Hypothalamus (tissue), 51 donors: Measurements from ENCODE around the gene GFAP.

ENCODE experiments used
- DNase-seq, 51 donors: peaks; one replicate each; lab custom pipeline; 2025; lab: John Stamatoyannopoulos, UW

GFAP gene

DNA sequence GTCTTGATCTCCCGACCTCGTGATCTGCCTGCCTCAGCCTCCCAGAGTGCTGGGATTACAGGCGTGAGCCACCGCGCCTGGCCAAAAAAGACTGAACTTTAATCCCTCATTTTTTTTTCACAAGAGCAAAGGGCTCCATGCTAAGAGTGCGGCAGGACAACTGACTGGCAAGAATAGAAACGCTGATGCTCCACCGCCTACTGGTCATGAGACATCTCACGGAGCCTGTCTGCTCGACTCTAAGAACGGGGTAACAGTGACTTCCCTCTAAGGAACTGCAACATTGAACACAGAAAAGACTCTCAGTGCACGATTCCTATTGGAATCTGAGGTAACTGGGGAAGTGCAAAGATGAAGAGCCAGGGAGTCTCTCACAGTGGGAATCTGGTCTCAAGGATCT is 43.7 kb downstream of the GFAP start:
- peak in 1 of 51 donors; percentile 19 for DNase-seq

- DNase-seq, result no peak
Observed at GRCh38 chr17:44867841-44868240, 47.5 kb downstream of the GFAP start.

DNA sequence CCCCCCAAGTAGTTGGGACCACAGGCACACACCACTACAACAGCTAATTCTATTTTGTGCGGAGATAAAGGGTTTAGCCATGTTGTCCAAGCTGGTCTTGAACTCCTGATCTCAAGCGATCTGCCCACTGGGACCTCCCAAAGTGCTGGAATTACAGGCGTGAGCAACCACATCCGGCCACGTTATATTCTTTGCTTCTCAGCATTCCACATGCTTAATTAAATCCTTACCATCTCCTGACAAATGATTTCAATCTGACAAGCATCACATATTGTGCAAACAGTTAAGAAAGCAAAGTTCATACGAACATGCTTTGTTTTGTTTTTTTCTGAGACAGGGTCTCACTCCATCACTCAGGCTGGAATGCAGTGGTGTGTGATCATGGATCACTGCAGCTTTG is 49.4 kb downstream of the GFAP start:
- DNase-seq, result no peak

DNA sequence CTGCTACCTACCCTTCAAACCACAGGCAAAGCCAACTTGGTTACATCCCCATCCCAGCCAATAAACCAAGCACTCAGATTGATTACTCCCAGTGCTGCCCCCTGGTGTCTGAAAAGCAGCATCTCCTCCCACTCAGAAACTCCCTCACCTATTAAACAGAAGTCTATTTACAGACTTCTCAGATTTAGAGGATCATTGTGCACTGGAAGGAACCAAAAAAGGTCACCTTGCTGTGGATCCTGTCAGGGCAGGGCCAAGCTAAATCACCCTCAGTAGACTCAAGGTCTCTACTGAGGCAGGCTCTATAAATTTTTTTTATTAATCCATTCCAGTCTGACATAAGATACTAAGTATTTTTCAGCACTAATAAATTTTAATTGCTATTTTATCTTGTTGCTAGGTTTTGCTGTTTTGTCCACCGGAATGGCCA is 50.1 kb downstream of the GFAP start:
- DNase-seq, result peak in 39 of 51 donors; percentile 1 to 65 (median 26)

DNA sequence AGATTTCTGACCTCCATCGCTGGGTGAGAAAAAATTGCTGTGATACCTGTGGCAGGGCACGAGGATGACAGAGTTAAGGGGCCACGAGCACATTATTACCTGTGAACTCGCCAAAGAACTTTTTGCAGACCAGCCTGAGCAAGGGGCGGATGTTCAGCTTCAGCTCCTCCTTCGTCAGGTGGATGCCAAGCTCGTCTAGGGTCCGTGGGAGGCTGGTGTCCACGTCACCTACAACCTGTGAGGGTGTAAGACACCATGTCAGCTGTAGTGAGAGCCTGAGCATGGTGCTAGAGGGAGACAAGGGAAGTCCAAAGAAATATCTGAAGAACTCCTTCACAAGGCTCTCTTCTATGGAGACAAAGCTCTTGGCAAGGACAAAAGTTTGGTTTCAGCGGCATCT is 50.5 kb downstream of the GFAP start:
- no peak for DNase-seq

DNA sequence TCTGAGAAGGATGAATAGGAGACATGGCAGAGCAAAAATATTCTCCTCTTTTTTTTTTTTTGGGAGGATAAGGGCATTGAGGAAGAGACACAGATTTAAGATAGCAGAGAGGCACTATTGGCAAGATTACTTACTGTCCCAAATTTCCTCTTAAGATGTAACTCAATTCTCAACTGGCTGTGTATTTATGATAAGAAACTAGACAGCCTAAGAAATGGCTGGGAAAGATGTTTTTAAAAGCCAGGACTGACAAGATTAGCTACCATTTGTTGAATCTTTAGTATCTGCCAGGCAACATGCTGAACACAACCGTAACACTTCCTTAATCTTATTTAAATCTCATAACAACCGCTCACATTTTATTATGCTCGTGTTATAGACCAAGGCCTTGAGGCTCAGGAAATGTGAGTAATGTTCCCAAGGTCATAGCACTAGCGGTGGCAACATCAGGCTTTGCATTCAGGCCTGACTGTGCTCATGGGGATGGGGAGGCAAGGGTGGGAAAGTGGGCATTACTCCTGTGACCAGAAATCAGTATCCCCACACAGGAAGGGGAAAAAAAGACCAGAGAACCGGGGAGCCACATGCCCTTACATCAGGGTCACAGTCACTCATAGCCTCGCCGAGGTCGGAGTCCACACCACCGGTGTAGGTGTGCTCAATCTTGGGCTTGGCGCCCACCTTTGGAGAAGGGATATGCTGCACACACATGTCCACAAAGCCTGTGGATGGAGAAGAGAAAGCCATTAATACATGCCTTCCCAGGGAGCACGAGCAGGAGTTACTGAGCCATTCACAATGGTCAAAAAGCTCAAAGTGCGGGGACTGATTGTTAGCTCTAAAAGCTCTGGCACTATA is 52.0 kb downstream of the GFAP start:
- DNase-seq, result no peak

DNA sequence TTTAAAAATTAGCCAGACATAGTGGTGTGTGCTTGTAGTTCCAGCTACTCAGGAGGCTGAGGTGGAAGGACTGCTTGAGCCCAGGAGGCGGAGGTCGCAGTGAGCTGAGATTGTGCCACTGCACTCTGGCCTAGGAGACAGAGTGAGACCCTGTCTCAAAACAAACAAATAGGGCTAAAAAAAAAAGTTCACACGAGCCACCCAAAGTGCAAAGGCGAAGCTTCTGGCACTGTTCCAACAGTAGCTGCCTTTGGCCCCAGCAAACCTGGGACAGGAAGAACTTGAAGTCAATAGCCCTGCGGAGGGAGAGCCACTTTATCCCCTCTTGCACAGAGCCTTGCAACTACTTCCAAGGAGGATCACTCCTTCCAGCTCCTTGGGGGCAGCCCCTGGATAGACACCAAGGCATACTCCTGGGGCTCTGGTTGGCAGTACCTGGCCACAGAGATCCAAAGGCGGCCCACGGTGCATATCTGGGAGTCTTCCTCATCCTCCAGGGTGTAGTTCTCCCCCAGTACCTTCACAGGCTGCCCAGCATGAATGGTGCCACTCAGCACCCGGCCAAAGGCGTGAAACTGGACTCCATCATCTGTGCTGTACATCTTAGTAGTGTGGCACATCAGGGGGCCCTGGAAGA is 52.9 kb downstream of the GFAP start:
- DNase-seq, result no peak

DNA sequence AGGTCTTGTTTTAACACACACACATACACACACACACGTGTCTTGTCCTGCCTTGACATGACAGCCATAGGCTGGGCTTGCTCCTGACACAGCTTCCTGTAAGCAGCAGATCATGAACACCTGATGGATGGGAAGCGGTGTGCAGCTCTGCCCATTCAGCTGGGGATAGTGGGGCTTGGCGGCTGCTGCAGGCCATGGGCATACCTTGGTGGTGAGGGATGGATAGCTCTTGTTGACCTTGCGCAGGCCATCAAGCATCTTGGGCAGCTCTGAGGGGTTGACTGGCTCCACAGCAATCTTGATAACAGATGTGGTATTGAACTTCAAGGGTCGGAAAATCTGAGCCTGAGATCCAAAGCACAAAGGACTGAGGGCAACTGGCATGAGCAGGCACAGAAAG is 55.6 kb downstream of the GFAP start:
- no peak for DNase-seq

GRCh38 chr17:44854192-44854591 is 61.1 kb downstream of the GFAP start:
- DNase-seq, result no peak
